AG04449 (cell line): ENCODE measurements around the gene TOMM7.
"Not testable (repeated sequence)": the region's sequence is repeated elsewhere in the genome, so short reads cannot be mapped to it uniquely, and the experiment has no call there.

Experiments used
- CTCF ChIA-PET: fragments of 350-600 bp; formaldehyde crosslinking; extraction: SDS; loops from one replicate; lab custom pipeline; 2021; ENCODE audit warnings: antibody characterized with exemption; lab: Yijun Ruan, JAX
- POLR2A ChIA-PET: fragments of 400-600, 350-600 bp; formaldehyde crosslinking; extraction: SDS; loops from one replicate; lab custom pipeline; 2020; ENCODE audit warnings: antibody characterized with exemption, inconsistent platforms; lab: Yijun Ruan, JAX
- DNase-seq: peaks from one replicate; pipeline ENCODE4 v3.0.0-alpha.2; 2010; ENCODE audit warnings: low read depth, low spot score
- H3K4me3 ChIP-seq: 2 replicates; pipeline ENCODE4 v1.5.1; 2011; ENCODE audit warnings: low read depth, mild to moderate bottlenecking, control low read depth, low read length
- CTCF ChIP-seq: IDR thresholded peaks from one replicate; pipeline ENCODE4 v1.5.1; 2011; ENCODE audit warnings: mild to moderate bottlenecking, moderate library complexity, low read length, control low read depth, inconsistent platforms; ENCODE audit not compliant: insufficient read depth; ENCODE audit errors: missing control alignments

Gene TOMM7

GRCh38 chr7:22791204-22792158, 31.2 kb downstream of the TOMM7 start:
- POLR2A ChIA-PET = no interaction called here
- CTCF ChIA-PET = interaction anchor here (0.8 to 3.9 kb wide), 6 partner anchors 9 to 264 kb away, joined by 3 to 23 read pairs (median 4); no protein-coding TSS in a partner anchor
- no peak for TF ChIP-seq CTCF

GRCh38 chr7:22790640-22791039, 32.0 kb downstream of the TOMM7 start:
- H3K4me3 ChIP-seq, POLR2A ChIA-PET, DNase-seq: not testable (repeated sequence)
- CTCF ChIA-PET = interaction anchor here (0.9 to 3.9 kb wide), 4 partner anchors 9 to 265 kb away, joined by 3 to 23 read pairs (median 4); no protein-coding TSS in a partner anchor

More at GRCh38 chr7:22791204-22792158, 31.2 kb downstream of the TOMM7 start:
- DNase-seq = no peak
- H3K4me3 ChIP-seq = no peak overlapping the region

- ChIA-PET CTCF (no interaction called here), POLR2A (no interaction called here)
- DNase-seq = no peak
- no peak overlapping the region for H3K4me3 ChIP-seq
- no peak for TF ChIP-seq CTCF
Observed at GRCh38 chr7:22787951-22788350, 34.7 kb downstream of the TOMM7 start.

- CTCF ChIA-PET = interaction anchor here (0.7 to 6.5 kb wide), 4 partner anchors 23 to 269 kb away, joined by 3 to 72 read pairs (median 4); no protein-coding TSS in a partner anchor
- TF ChIP-seq CTCF = no peak
- DNase-seq = no peak
- no peak overlapping the region for H3K4me3 ChIP-seq
- POLR2A ChIA-PET = interaction anchor here (0.6 kb wide), 1 partner anchor 320 kb away, joined by 3 read pairs; the partner anchor contains the start of gene KLHL7
Observed at GRCh38 chr7:22786290-22786932, 36.2 kb downstream of the TOMM7 start.

GRCh38 chr7:22784346-22784745, 38.3 kb downstream of the TOMM7 start:
- H3K4me3 ChIP-seq = no peak overlapping the region
- no peak for TF ChIP-seq CTCF
- POLR2A ChIA-PET = interaction anchor here (0.6 kb wide), 1 partner anchor 290 kb away, joined by 3 read pairs; no protein-coding TSS in a partner anchor
- CTCF ChIA-PET = interaction anchor here (0.7 to 6.5 kb wide), 10 partner anchors 9 to 401 kb away, joined by 3 to 72 read pairs (median 3); partner anchors contain the start of gene IL6
- no peak for DNase-seq

- ChIA-PET CTCF (interaction anchor here (0.8 to 6.5 kb wide), 10 partner anchors 9 to 222 kb away, joined by 3 to 72 read pairs (median 4); partner anchors contain the start of gene IL6), POLR2A (no interaction called here)
Observed at GRCh38 chr7:22783421-22783820, 39.2 kb downstream of the TOMM7 start.

More at GRCh38 chr7:22783421-22783820, 39.2 kb downstream of the TOMM7 start:
- no peak for TF ChIP-seq CTCF
- no peak for DNase-seq
- H3K4me3 ChIP-seq = no peak overlapping the region
